WTC11 (cell line): Measurements from ENCODE around the gene SLITRK6.

Experiments
- OVOL2 ChIP-seq: fragments of 250-450 bp; sonication (Bioruptor Pico); IDR thresholded peaks from 2 replicates; pipeline ENCODE4 v1.9.0; 2021; ENCODE audit warnings: mild to moderate bottlenecking, borderline replicate concordance
- SP1 ChIP-seq: sonication (generic); formaldehyde crosslinking; conservative IDR thresholded peaks from 2 replicates; pipeline ENCODE4 v1.8.1; 2022; ENCODE audit warnings: missing genetic modification reagents
- TF ChIP-seq, protein P1 (sequence below): fragments of 200-600 bp; IDR thresholded peaks from 2 replicates; pipeline ENCODE4 v1.8.0; 2022; ENCODE audit warnings: antibody characterized with exemption

DNA sequence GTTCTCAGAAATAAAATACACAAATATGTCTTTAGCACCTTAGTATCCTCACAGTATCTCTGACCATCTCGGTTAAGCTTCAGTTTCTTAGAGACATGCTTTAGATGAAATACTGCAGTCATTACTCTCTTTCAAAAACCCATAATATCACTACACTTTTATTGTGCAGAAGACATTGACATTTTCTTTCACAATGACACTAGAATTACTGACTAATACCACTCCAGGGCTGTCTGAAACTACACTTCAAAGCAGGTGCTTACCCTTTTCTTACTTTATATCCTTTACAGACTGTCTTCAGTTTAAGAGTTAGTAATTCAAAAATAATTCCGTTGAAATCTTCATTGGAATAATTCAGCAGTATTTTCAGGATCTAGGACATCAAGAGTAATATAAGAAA, 42.2 kb upstream of the SLITRK6 start:
- TF ChIP-seq, protein P1, sequence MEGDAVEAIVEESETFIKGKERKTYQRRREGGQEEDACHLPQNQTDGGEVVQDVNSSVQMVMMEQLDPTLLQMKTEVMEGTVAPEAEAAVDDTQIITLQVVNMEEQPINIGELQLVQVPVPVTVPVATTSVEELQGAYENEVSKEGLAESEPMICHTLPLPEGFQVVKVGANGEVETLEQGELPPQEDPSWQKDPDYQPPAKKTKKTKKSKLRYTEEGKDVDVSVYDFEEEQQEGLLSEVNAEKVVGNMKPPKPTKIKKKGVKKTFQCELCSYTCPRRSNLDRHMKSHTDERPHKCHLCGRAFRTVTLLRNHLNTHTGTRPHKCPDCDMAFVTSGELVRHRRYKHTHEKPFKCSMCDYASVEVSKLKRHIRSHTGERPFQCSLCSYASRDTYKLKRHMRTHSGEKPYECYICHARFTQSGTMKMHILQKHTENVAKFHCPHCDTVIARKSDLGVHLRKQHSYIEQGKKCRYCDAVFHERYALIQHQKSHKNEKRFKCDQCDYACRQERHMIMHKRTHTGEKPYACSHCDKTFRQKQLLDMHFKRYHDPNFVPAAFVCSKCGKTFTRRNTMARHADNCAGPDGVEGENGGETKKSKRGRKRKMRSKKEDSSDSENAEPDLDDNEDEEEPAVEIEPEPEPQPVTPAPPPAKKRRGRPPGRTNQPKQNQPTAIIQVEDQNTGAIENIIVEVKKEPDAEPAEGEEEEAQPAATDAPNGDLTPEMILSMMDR = no peak
- no peak for TF ChIP-seq SP1 (CRISPR knock-in tag)
- no peak for TF ChIP-seq OVOL2 (CRISPR knock-in tag)
